ENCODE data around the gene MRPL32. TPM values are rescaled to one million over a fixed set of nuclear protein-coding genes. Genes with fewer than 3 reads are reported as not detected.

Gene MRPL32
- polyA plus RNA-seq, 4 donors, result 51.6 to 82.6 (median 61.6) TPM

- Histone ChIP-seq H3K36me3 (ENCODE audit: control insufficient read depth in 3 of 3, insufficient read depth in 2 of 3, low read depth in 1 of 3, low read length in 3 of 3) (peaks cover 0 to 2% (median 0%) of the 10 kb centered on the region in 3 donors), H3K27ac (ENCODE audit: low read depth in 1 of 3, low read length in 2 of 3) (peak overlapping the region; percentile 75 to 85 (median 76)), H3K4me1 (ENCODE audit: control insufficient read depth in 3 of 3, insufficient read depth in 2 of 3, low read depth in 1 of 3, low read length in 2 of 3) (peaks cover 6 to 21% (median 10%) of the 10 kb centered on the region in 3 donors), H3K9me3 (ENCODE audit: control insufficient read depth in 2 of 2, insufficient read depth in 1 of 2, low read depth in 1 of 2, low read length in 1 of 2) (no peaks in the 10 kb centered on the region), H3K27me3 (ENCODE audit: control insufficient read depth in 3 of 3, insufficient read depth in 3 of 3, low read length in 3 of 3) (no peaks in the 10 kb centered on the region), H3K4me3 (ENCODE audit: low read depth in 1 of 3, low read length in 3 of 3) (peak overlapping the region; percentile 83 to 93 (median 84))
- no peak for DNase-seq
- FAIRE-seq, result no peak
- 0% methylated on average over 12 of the region's 12 CpGs for WGBS, 3 donors
These were observed 736 bp upstream of the MRPL32 start for GRCh38 chr7:42931447-42931833.

- H3K27ac ChIP-seq (ENCODE audit: low read depth in 1 of 3, low read length in 2 of 3), result peak overlapping the region; percentile 21 to 93 (median 74)
- peaks cover 0 to 2% (median 2%) of the 10 kb centered on the region in 3 donors for H3K36me3 ChIP-seq (ENCODE audit: control insufficient read depth in 3 of 3, insufficient read depth in 2 of 3, low read depth in 1 of 3, low read length in 3 of 3)
- peak in 1 of 2 donors; percentile 57 for DNase-seq
- H3K4me3 ChIP-seq (ENCODE audit: low read depth in 1 of 3, low read length in 3 of 3), result peak overlapping the region; percentile 81 to 93 (median 81)
- H3K4me1 ChIP-seq (ENCODE audit: control insufficient read depth in 3 of 3, insufficient read depth in 2 of 3, low read depth in 1 of 3, low read length in 2 of 3), result peaks cover 6 to 21% (median 10%) of the 10 kb centered on the region in 3 donors
- no peaks in the 10 kb centered on the region for H3K9me3 ChIP-seq (ENCODE audit: control insufficient read depth in 2 of 2, insufficient read depth in 1 of 2, low read depth in 1 of 2, low read length in 1 of 2)
- H3K27me3 ChIP-seq (ENCODE audit: control insufficient read depth in 3 of 3, insufficient read depth in 3 of 3, low read length in 3 of 3), result no peaks in the 10 kb centered on the region
- WGBS, 3 donors, result 2 to 4% (median 3%) methylated on average over 17 of the region's 17 CpGs
- no peak for FAIRE-seq
These were observed 825 bp downstream of the MRPL32 start for GRCh38 chr7:42932811-42933591.

GRCh38 chr7:42934291-42934690 lies 2.1 kb downstream of the MRPL32 start:
- H3K27me3 ChIP-seq (ENCODE audit: control insufficient read depth in 3 of 3, insufficient read depth in 3 of 3, low read length in 3 of 3), result no peaks in the 10 kb centered on the region
- H3K4me1 ChIP-seq (ENCODE audit: control insufficient read depth in 3 of 3, insufficient read depth in 2 of 3, low read depth in 1 of 3, low read length in 2 of 3), result peaks cover 6 to 18% (median 10%) of the 10 kb centered on the region in 3 donors
- H3K4me3 ChIP-seq (ENCODE audit: low read depth in 1 of 3, low read length in 3 of 3), result no peak overlapping the region
- FAIRE-seq, result no peak
- H3K36me3 ChIP-seq (ENCODE audit: control insufficient read depth in 3 of 3, insufficient read depth in 2 of 3, low read depth in 1 of 3, low read length in 3 of 3), result peaks cover 3 to 9% (median 6%) of the 10 kb centered on the region in 3 donors
- no peak overlapping the region for H3K27ac ChIP-seq (ENCODE audit: low read depth in 1 of 3, low read length in 2 of 3)
- DNase-seq, result no peak
- no peaks in the 10 kb centered on the region for H3K9me3 ChIP-seq (ENCODE audit: control insufficient read depth in 2 of 2, insufficient read depth in 1 of 2, low read depth in 1 of 2, low read length in 1 of 2)
- 75 to 86% (median 83%) methylated on average over 3 of the region's 3 CpGs for WGBS, 3 donors

GRCh38 chr7:42935861-42936260 lies 3.7 kb downstream of the MRPL32 start:
- peaks cover 3 to 11% (median 8%) of the 10 kb centered on the region in 3 donors for H3K36me3 ChIP-seq (ENCODE audit: control insufficient read depth in 3 of 3, insufficient read depth in 2 of 3, low read depth in 1 of 3, low read length in 3 of 3)
- no peak overlapping the region for H3K4me3 ChIP-seq (ENCODE audit: low read depth in 1 of 3, low read length in 3 of 3)
- FAIRE-seq (no peak), DNase-seq (no peak)
- H3K27ac ChIP-seq (ENCODE audit: low read depth in 1 of 3, low read length in 2 of 3), result no peak overlapping the region
- H3K9me3 ChIP-seq (ENCODE audit: control insufficient read depth in 2 of 2, insufficient read depth in 1 of 2, low read depth in 1 of 2, low read length in 1 of 2), result no peaks in the 10 kb centered on the region
- H3K4me1 ChIP-seq (ENCODE audit: control insufficient read depth in 3 of 3, insufficient read depth in 2 of 3, low read depth in 1 of 3, low read length in 2 of 3), result peaks cover 0 to 7% (median 3%) of the 10 kb centered on the region in 3 donors
- 92 to 94% (median 92%) methylated on average over 5 of the region's 5 CpGs for WGBS, 3 donors
- H3K27me3 ChIP-seq (ENCODE audit: control insufficient read depth in 3 of 3, insufficient read depth in 3 of 3, low read length in 3 of 3), result no peaks in the 10 kb centered on the region

GRCh38 chr7:42939457-42940240 lies 7.5 kb downstream of the MRPL32 start:
- DNase-seq (no peak), FAIRE-seq (no peak)
- no peaks in the 10 kb centered on the region for H3K9me3 ChIP-seq (ENCODE audit: control insufficient read depth in 2 of 2, insufficient read depth in 1 of 2, low read depth in 1 of 2, low read length in 1 of 2)
- no peaks in the 10 kb centered on the region for H3K4me1 ChIP-seq (ENCODE audit: control insufficient read depth in 3 of 3, insufficient read depth in 2 of 3, low read depth in 1 of 3, low read length in 2 of 3)
- H3K27ac ChIP-seq (ENCODE audit: low read depth in 1 of 3, low read length in 2 of 3), result no peak overlapping the region
- H3K4me3 ChIP-seq (ENCODE audit: low read depth in 1 of 3, low read length in 3 of 3), result no peak overlapping the region
- no peaks in the 10 kb centered on the region for H3K27me3 ChIP-seq (ENCODE audit: control insufficient read depth in 3 of 3, insufficient read depth in 3 of 3, low read length in 3 of 3)
- peaks cover 3 to 11% (median 8%) of the 10 kb centered on the region in 3 donors for H3K36me3 ChIP-seq (ENCODE audit: control insufficient read depth in 3 of 3, insufficient read depth in 2 of 3, low read depth in 1 of 3, low read length in 3 of 3)
- 75 to 85% (median 79%) methylated on average over 4 of the region's 4 CpGs for WGBS, 3 donors

- DNase-seq (peak; percentile 69 to 79), FAIRE-seq (no peak)
- Histone ChIP-seq H3K9me3 (ENCODE audit: control insufficient read depth in 2 of 2, insufficient read depth in 1 of 2, low read depth in 1 of 2, low read length in 1 of 2) (no peaks in the 10 kb centered on the region), H3K4me3 (ENCODE audit: low read depth in 1 of 3, low read length in 3 of 3) (no peak overlapping the region), H3K27me3 (ENCODE audit: control insufficient read depth in 3 of 3, insufficient read depth in 3 of 3, low read length in 3 of 3) (no peaks in the 10 kb centered on the region), H3K36me3 (ENCODE audit: control insufficient read depth in 3 of 3, insufficient read depth in 2 of 3, low read depth in 1 of 3, low read length in 3 of 3) (peaks cover 3 to 9% (median 8%) of the 10 kb centered on the region in 3 donors), H3K4me1 (ENCODE audit: control insufficient read depth in 3 of 3, insufficient read depth in 2 of 3, low read depth in 1 of 3, low read length in 2 of 3) (no peaks in the 10 kb centered on the region), H3K27ac (ENCODE audit: low read depth in 1 of 3, low read length in 2 of 3) (no peak overlapping the region)
- WGBS, 3 donors, result 57 to 61% (median 57%) methylated on average over 13 of the region's 13 CpGs
These were observed 9.0 kb downstream of the MRPL32 start for GRCh38 chr7:42940985-42941847.

GRCh38 chr7:42945821-42946626 lies 13.8 kb downstream of the MRPL32 start:
- Histone ChIP-seq H3K36me3 (ENCODE audit: control insufficient read depth in 3 of 3, insufficient read depth in 2 of 3, low read depth in 1 of 3, low read length in 3 of 3) (no peaks in the 10 kb centered on the region), H3K4me3 (ENCODE audit: low read depth in 1 of 3, low read length in 3 of 3) (no peak overlapping the region), H3K9me3 (ENCODE audit: control insufficient read depth in 2 of 2, insufficient read depth in 1 of 2, low read depth in 1 of 2, low read length in 1 of 2) (no peaks in the 10 kb centered on the region), H3K4me1 (ENCODE audit: control insufficient read depth in 3 of 3, insufficient read depth in 2 of 3, low read depth in 1 of 3, low read length in 2 of 3) (no peaks in the 10 kb centered on the region), H3K27ac (ENCODE audit: low read depth in 1 of 3, low read length in 2 of 3) (no peak overlapping the region), H3K27me3 (ENCODE audit: control insufficient read depth in 3 of 3, insufficient read depth in 3 of 3, low read length in 3 of 3) (no peaks in the 10 kb centered on the region)
- FAIRE-seq, result no peak
- DNase-seq, result no peak
- WGBS, 3 donors, result 25 to 33% (median 25%) methylated on average over 4 of the region's 4 CpGs
